DND-41 (cell line): ENCODE results near the gene HSD17B2.

Experiments
- EZH2 ChIP-seq: IDR thresholded peaks from 3 replicates; pipeline ENCODE4 v1.6.1; 2012; ENCODE audit warnings: borderline replicate concordance, low read depth, mild to moderate bottlenecking, moderate library complexity, low read length, inconsistent platforms; ENCODE audit not compliant: severe bottlenecking
- TF ChIP-seq, protein P1 (sequence below): IDR thresholded peaks from 2 replicates; pipeline ENCODE4 v1.5.1; 2012; ENCODE audit warnings: borderline replicate concordance, low read length, moderate library complexity, mild to moderate bottlenecking; ENCODE audit not compliant: poor library complexity, severe bottlenecking; ENCODE audit errors: extremely low read depth

DNA sequence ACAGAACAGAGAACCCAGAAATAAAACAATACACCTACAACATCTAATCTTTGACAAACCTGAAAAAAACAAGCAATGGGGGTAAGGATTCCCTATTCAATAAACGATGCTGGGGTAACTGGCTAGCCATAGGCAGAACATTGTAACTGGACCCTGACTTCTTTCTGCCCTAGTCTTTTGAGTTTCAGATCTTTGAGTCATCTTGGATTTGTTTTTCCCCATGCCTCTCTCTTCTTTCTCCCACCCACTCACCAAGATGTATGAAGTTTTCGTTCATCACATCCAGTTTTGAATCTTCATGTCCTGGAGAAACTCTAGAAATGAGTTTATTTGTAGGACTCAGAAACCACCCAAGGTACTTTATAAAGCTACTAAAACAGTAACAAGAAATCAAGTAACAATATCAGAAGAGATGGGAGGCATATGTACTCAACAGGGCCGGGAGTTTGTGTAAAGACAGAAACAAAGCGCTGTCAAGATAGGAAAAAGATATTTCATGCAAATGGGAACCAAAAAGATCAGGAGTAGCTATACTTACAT, 39.0 kb downstream of the HSD17B2 start:
- TF ChIP-seq, protein P1, sequence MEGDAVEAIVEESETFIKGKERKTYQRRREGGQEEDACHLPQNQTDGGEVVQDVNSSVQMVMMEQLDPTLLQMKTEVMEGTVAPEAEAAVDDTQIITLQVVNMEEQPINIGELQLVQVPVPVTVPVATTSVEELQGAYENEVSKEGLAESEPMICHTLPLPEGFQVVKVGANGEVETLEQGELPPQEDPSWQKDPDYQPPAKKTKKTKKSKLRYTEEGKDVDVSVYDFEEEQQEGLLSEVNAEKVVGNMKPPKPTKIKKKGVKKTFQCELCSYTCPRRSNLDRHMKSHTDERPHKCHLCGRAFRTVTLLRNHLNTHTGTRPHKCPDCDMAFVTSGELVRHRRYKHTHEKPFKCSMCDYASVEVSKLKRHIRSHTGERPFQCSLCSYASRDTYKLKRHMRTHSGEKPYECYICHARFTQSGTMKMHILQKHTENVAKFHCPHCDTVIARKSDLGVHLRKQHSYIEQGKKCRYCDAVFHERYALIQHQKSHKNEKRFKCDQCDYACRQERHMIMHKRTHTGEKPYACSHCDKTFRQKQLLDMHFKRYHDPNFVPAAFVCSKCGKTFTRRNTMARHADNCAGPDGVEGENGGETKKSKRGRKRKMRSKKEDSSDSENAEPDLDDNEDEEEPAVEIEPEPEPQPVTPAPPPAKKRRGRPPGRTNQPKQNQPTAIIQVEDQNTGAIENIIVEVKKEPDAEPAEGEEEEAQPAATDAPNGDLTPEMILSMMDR, result no peak
- TF ChIP-seq EZH2, result no peak
